T-helper 2 cell treated with Interferon-gamma antibody and Interleukin-4, amounts not matched to agents 100 ng/mL and 5 ng/mL, for 36 hours (primary cell): ENCODE measurements around the gene ONECUT2. TPM values are rescaled to one million over a fixed set of nuclear protein-coding genes. Genes with fewer than 3 reads are reported as not detected.
"Not testable (repeated sequence)": the region's sequence is repeated elsewhere in the genome, so short reads cannot be mapped to it uniquely, and the experiment has no call there.

Experiments
- intact Hi-C: fragments of 100-400 bp; cut with micrococcal nuclease; formaldehyde crosslinking; loops from one replicate; pipeline ENCODE4 v1.15.1; 2023
- total RNA-seq: library from RNA; stranded (reverse); gene quantifications from 2 replicates; pipeline ENCODE4 v1.2.3, GENCODE V29; 2022

ONECUT2 gene
- total RNA-seq: not detected in 2 replicates

GRCh38 chr18:57434536-57435494, at the start of gene ONECUT2:
ONECUT2 (plus strand) TSS chr18:57435374; CDS start chr18:57435717, 343 bp downstream.
- intact Hi-C loops: loop anchor here (5.0 kb wide), 2 partner anchors 83 to 1832 kb away; partner anchors contain the start of gene ST8SIA3

- intact Hi-C loops: no loop called here
Observed at GRCh38 chr18:57389271-57389670, 45.9 kb upstream of the ONECUT2 start.

GRCh38 chr18:57390044-57390443, 45.1 kb upstream of the ONECUT2 start:
- intact Hi-C loops: no loop called here

GRCh38 chr18:57394749-57395148, 40.4 kb upstream of the ONECUT2 start:
- intact Hi-C loops: not testable (repeated sequence)

GRCh38 chr18:57396831-57397230, 38.3 kb upstream of the ONECUT2 start:
- intact Hi-C loops: not testable (repeated sequence)

GRCh38 chr18:57397440-57398132, 37.6 kb upstream of the ONECUT2 start:
- intact Hi-C loops: no loop called here

- intact Hi-C loops: no loop called here
Observed at GRCh38 chr18:57404345-57404744, 30.8 kb upstream of the ONECUT2 start.

GRCh38 chr18:57409650-57410049, 25.5 kb upstream of the ONECUT2 start:
- intact Hi-C loops: no loop called here

- intact Hi-C loops: no loop called here
Observed at GRCh38 chr18:57410749-57411148, 24.4 kb upstream of the ONECUT2 start.

- intact Hi-C loops: no loop called here
Observed at GRCh38 chr18:57416542-57416941, 18.6 kb upstream of the ONECUT2 start.

GRCh38 chr18:57422313-57422872, 12.8 kb upstream of the ONECUT2 start:
- intact Hi-C loops: no loop called here

- intact Hi-C loops: no loop called here
Observed at GRCh38 chr18:57423821-57424220, 11.4 kb upstream of the ONECUT2 start.

- intact Hi-C loops: no loop called here
Observed at GRCh38 chr18:57425096-57425495, 10.1 kb upstream of the ONECUT2 start.

GRCh38 chr18:57426187-57426586, 9.0 kb upstream of the ONECUT2 start:
- intact Hi-C loops: no loop called here

GRCh38 chr18:57427429-57428201, 7.6 kb upstream of the ONECUT2 start:
- intact Hi-C loops: no loop called here

GRCh38 chr18:57428221-57429150, 6.7 kb upstream of the ONECUT2 start:
- intact Hi-C loops: no loop called here

GRCh38 chr18:57429167-57430078, 5.8 kb upstream of the ONECUT2 start:
- intact Hi-C loops: loop anchor here (1.0 kb wide), 1 partner anchor 11 kb away; no protein-coding TSS in a partner anchor

- intact Hi-C loops: loop anchor here (1.0 kb wide), 1 partner anchor 10 kb away; no protein-coding TSS in a partner anchor
Observed at GRCh38 chr18:57430079-57431001, 4.8 kb upstream of the ONECUT2 start.
